NK-92 treated with Interleukin-12 subunit alpha and Interleukin-12 subunit beta, amount 100 ng/mL, for 24 hours (cell line): ENCODE measurements around the gene P4HA1.
"Not testable (repeated sequence)": the region's sequence is repeated elsewhere in the genome, so short reads cannot be mapped to it uniquely, and the experiment has no call there.

Source experiments
- DNase-seq: peaks from one replicate; lab custom pipeline; 2025; lab: John Stamatoyannopoulos, UW

P4HA1 gene

GRCh38 chr10:73042130-73042529 is 54.5 kb downstream of the P4HA1 start:
- DNase-seq = no peak

DNA sequence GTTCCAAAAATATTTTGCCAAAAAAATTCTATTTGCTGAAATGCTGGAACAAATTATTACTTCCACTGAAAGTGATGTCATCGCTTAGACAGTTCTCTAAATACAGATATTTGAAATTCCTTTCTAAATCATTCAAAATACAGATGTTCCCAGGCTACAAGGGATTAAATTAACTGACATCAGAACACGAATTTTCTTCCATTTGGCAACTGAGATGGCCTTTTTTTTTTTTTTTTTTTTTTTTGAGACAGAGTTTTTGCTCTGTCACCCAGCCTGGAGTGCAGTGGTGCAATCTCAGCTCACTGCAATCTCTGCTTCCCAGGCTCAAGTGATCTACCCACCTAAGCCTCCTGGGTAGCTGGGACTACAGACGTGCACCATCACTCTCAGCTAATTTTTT is 57.0 kb downstream of the P4HA1 start:
- no peak for DNase-seq

GRCh38 chr10:73036285-73036684 is 60.4 kb downstream of the P4HA1 start:
- not testable (repeated sequence) for DNase-seq

DNA sequence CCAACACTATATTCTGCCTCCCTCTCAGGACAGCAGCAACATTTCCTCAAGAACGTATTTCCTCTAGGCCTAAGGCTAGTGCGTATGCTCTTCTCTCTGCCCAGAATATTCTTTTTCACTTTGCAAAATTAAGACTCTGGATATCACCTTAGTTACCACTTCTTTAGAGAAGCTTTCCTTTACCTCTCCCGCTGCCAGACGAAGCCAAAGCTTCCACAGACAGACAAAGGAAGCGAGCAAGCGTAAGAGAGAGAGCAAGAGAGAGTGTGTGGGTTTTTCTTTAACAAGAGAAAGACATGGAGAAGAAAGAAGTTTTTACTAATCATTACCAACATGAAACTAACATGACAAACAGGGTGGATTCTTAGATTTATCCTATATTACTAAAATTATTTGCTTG is 64.1 kb downstream of the P4HA1 start:
- no peak for DNase-seq

DNA sequence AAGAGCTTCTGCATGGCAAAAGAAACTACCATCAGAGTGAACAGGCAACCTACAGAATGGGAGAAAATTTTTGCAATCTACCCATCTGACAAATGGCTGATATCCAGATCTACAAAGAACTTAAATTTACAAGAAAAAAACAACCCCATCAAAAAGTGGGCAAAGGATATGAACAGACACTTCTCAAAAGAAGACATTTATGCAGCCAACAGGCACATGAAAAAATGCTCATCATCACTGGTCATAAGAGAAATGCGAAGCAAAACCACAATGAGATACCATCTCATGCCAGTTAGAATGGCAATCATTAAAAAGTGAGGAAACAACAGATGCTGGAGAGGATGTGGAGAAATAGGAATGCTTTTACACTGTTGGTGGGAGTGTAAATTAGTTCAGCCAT is 70.0 kb downstream of the P4HA1 start:
- not testable (repeated sequence) for DNase-seq

- DNase-seq = not testable (repeated sequence)
Observed at GRCh38 chr10:73023455-73024070, 73.1 kb downstream of the P4HA1 start.

- DNase-seq = not testable (repeated sequence)
Observed at GRCh38 chr10:73022961-73023360, 73.7 kb downstream of the P4HA1 start.

GRCh38 chr10:73021538-73022164 is 75.0 kb downstream of the P4HA1 start:
- not testable (repeated sequence) for DNase-seq

DNA sequence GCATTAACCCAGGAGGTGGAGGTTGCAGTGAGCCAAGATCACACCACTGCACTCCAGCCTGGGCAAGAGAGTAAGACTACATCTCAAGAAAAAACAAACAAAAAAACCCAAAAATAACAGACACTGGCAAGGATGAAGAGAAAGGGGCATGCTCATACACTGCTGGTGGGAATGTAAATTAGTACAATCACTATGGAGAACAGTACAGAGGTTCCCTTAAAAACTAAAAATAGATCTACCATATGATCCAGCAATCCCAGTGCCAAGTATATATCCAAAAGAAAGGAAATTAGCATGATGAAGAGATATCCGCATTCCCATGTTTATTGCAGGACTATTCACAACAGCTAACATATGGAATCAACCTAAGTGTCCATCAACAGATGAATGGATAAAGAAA is 75.6 kb downstream of the P4HA1 start:
- no peak for DNase-seq

DNA sequence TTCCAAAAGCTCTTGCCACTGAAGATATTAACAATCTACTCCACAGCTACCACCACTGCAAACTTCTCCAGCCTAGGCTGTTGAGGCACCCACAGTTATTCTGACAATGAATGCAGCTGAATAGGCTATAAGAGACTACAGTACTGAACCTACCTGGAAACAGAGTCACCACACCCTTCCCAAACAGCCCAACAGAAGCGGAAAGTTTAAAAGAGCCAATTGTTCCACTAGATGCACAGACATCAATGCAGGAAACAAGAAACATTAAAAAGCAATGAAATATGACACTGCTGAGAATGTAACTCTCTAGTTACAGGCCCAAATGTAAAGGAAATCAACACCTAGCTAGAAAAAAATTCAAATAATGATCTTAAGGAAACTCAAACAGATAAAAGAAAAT is 77.6 kb downstream of the P4HA1 start:
- DNase-seq = no peak

DNA sequence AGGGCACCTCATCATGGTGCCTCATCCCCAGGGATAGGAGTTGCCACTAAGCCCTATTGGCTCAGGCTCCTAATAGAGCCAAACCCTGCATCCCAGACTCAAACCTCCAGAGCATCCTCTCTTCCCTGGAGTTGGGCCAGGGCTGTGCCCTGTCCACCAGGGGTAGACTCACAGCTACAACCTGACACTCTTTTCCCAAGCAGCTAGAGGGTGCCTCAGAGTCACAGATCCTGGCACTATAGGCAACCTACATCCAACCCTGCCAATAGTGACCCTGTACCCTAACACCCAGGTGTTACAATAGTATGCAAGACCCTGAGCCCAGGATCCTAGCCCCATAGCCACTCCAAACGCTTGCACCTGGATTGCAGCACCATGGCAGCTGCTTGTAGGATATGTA is 78.0 kb downstream of the P4HA1 start:
- DNase-seq = no peak

DNA sequence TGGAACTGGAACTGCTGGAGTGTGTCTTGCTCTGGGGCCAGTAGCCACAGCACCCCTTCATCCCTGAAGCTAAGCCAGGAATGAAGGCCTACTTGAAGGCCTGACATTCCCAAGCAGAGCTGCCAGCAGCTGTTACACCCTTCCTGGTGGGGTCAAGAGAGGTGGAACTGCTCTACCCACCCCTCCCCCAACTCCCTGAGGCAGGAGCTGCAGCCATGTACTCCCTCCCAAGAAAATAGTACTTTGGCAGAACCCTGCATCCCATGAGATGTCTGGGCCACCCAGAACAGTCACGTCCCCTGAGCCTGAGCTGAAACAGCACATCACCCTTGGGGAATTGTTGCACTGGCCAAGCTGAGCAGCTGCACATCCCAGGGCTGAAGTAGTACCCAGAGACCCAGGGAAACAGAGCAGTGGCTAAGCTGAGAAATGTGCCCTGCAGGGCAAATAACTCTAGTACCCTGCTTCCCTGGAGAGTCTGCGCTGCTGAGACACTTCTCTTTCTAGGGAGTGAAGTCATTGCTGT is 78.6 kb downstream of the P4HA1 start:
- DNase-seq = no peak

- DNase-seq = no peak
Observed at GRCh38 chr10:73015779-73016178, 80.9 kb downstream of the P4HA1 start.

GRCh38 chr10:73003822-73004221 is 92.8 kb downstream of the P4HA1 start:
- no peak for DNase-seq

- DNase-seq = no peak
Observed at GRCh38 chr10:73000973-73001372, 95.7 kb downstream of the P4HA1 start.

DNA sequence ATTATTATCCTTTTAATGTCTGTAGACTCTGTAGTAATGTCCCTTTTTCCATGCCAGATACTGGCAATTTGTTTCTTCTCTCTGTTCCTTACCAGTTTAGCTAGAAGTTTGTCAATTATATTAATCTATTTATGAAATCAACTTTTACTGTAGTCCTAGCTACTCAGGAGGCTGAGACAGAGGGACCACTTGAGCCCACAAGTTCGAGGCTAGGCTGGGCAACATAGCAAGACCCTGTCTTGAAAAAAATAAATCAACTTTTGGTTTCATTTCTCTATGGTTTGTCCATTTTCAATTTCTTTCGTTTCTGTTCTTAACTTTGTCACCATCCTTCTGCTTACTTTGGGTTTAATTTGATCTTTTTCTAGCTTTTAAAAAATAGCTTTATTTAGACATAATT is 99.6 kb downstream of the P4HA1 start:
- DNase-seq = no peak

GRCh38 chr10:72995459-72995858 is 101.2 kb downstream of the P4HA1 start:
- DNase-seq = not testable (repeated sequence)

DNA sequence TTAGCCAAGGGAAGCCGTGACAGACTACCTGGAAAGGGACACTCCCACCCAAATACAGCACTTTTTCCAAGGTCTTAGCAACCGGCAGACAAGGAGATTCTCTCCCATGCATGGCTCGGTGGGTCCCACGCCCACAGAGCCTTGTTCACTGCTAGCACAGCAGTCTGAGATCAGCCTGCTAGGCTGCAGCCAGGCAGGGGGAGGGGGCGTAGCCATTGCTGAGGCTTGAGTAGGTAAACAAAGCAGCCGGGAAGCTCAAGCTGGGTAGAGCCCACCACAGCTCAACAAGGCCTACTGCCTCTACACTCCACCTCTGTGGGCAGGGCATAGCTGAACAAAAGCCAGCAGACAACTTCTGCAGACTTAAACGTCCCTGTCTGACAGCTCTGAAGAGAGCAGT is 106.9 kb downstream of the P4HA1 start:
- not testable (repeated sequence) for DNase-seq

DNA sequence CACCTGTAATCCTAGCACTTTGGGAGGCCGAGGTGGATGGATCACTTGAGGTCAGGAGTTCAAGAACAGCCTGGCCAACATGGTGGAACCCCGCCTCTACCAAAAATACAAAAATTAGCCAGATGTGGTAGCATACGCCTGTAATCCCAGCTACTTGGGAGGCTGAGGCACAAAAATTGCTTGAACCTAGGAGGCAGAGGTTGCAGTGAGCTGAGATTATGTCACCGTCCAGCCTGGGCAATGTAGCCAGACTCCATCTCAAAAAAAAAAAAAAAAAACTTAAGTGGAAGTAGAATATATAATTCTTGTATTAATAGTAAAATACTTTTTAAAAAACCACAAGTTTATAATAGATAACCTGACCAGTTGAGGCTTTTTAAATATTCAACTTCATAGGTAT is 112.0 kb downstream of the P4HA1 start:
- DNase-seq = not testable (repeated sequence)

DNA sequence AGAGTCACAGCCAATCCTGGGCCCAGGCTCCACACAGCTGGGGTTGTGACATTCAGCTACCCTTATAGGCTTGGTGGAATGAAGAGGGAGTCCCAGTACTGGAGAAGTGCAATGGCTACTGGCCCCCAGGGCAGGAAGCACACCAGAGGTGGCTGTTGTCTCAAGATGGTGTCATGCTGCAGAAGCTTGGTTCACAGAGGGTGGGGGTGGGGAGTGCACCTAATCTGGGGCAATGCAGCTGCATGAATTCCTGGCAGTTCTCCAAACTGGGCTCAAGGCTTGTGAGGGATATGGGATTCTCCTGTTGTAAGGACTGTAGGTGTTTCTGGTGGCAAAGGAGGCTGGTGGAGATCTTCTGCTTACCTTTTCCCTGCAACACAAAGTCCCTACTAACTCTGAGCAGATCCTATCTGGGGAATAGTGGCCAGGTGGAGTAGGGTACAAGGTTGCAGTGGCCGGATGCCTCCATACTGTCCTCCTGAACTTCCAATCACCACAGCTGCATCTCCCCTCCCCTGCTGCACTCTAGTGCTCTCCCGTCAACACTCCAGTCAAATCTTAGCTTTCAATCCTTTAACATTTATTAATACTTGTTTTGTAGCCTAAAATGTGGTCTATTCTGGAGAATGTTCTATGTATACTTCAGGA is 114.7 kb downstream of the P4HA1 start:
- DNase-seq = no peak

- DNase-seq = no peak
Observed at GRCh38 chr10:72981028-72981881, 115.4 kb downstream of the P4HA1 start.

- DNase-seq = no peak
Observed at GRCh38 chr10:72980348-72980747, 116.3 kb downstream of the P4HA1 start.
